Measurements from ENCODE around the gene CTBP2.
A peak's percentile ranks its signal among the peaks of the same experiment; 100 is the strongest.
"Not testable (repeated sequence)": the region's sequence is repeated elsewhere in the genome, so short reads cannot be mapped to it uniquely, and the experiment has no call there.

The CTBP2 gene

GRCh38 chr10:125087191-125087896 lies 73.0 kb downstream of the CTBP2 start:
- no peak for DNase-seq (ENCODE audit: low read depth)

GRCh38 chr10:125086691-125087090 lies 73.7 kb downstream of the CTBP2 start:
- no peak for DNase-seq (ENCODE audit: low read depth)

GRCh38 chr10:125085258-125086054 lies 74.9 kb downstream of the CTBP2 start:
- peak; percentile 52 for DNase-seq (ENCODE audit: low read depth)

- DNase-seq (ENCODE audit: low read depth): no peak
Observed at GRCh38 chr10:125084614-125085257, 75.6 kb downstream of the CTBP2 start.

- peak; percentile 79 for DNase-seq (ENCODE audit: low read depth)
Observed at GRCh38 chr10:125084191-125084613, 76.2 kb downstream of the CTBP2 start.

- no peak for DNase-seq (ENCODE audit: low read depth)
Observed at GRCh38 chr10:125083576-125083920, 76.8 kb downstream of the CTBP2 start.

- DNase-seq (ENCODE audit: low read depth): no peak
Observed at GRCh38 chr10:125082881-125083575, 77.3 kb downstream of the CTBP2 start.

GRCh38 chr10:125082471-125082870 lies 77.9 kb downstream of the CTBP2 start:
- not testable (repeated sequence) for DNase-seq (ENCODE audit: low read depth)

GRCh38 chr10:125081931-125082330 lies 78.4 kb downstream of the CTBP2 start:
- no peak for DNase-seq (ENCODE audit: low read depth)

- DNase-seq (ENCODE audit: low read depth): no peak
Observed at GRCh38 chr10:125080984-125081383, 79.4 kb downstream of the CTBP2 start.

- DNase-seq (ENCODE audit: low read depth): no peak
Observed at GRCh38 chr10:125080296-125080695, 80.1 kb downstream of the CTBP2 start.

- DNase-seq (ENCODE audit: low read depth): no peak
Observed at GRCh38 chr10:125079091-125079600, 81.2 kb downstream of the CTBP2 start.

- no peak for DNase-seq (ENCODE audit: low read depth)
Observed at GRCh38 chr10:125076891-125077541, 83.3 kb downstream of the CTBP2 start.

- DNase-seq (ENCODE audit: low read depth): no peak
Observed at GRCh38 chr10:125076121-125076825, 84.1 kb downstream of the CTBP2 start.

- no peak for DNase-seq (ENCODE audit: low read depth)
Observed at GRCh38 chr10:125073996-125074395, 86.4 kb downstream of the CTBP2 start.

- no peak for DNase-seq (ENCODE audit: low read depth)
Observed at GRCh38 chr10:125072794-125073193, 87.6 kb downstream of the CTBP2 start.

GRCh38 chr10:125071008-125071407 lies 89.4 kb downstream of the CTBP2 start:
- no peak for DNase-seq (ENCODE audit: low read depth)

- no peak for DNase-seq (ENCODE audit: low read depth)
Observed at GRCh38 chr10:125068406-125068805, 92.0 kb downstream of the CTBP2 start.

GRCh38 chr10:125067764-125068163 lies 92.6 kb downstream of the CTBP2 start:
- no peak for DNase-seq (ENCODE audit: low read depth)

- DNase-seq (ENCODE audit: low read depth): no peak
Observed at GRCh38 chr10:125066764-125067450, 93.5 kb downstream of the CTBP2 start.

All from stromal cell of bone marrow (primary cell).